CD4-positive, CD25-positive, alpha-beta regulatory T cell (primary cell): ENCODE data around the gene RFX1. TPM values are rescaled to one million over a fixed set of nuclear protein-coding genes. Genes with fewer than 3 reads are reported as not detected.

Source experiments
- ATAC-seq, 2 donors: fragments of 150-1000 bp; cut with Tn5 transposase; one replicate each; pipeline ENCODE4 v1.10.0; 2021; ENCODE audit warnings: low read depth in 2 of 2, moderate number of reproducible peaks in 2 of 2, moderate library complexity in 1 of 2
- DNase-seq, 3 donors: peaks; one replicate each; pipeline versions ENCODE4 v3.0.0 to v3.0.0-alpha.2; 2012 to 2022; ENCODE audit warnings: mixed read lengths in 1 of 3
- H3K27ac ChIP-seq: one replicate; pipeline ENCODE4 v1.7.0; 2013; ENCODE audit warnings: mild to moderate bottlenecking, low read length; ENCODE audit not compliant: insufficient read depth, poor library complexity, severe bottlenecking
- H3K27me3 ChIP-seq: one replicate; pipeline ENCODE4 v1.7.0; 2013; ENCODE audit warnings: low read length; ENCODE audit not compliant: control insufficient read depth, insufficient read depth
- H3K36me3 ChIP-seq: one replicate; pipeline ENCODE4 v1.7.0; 2013; ENCODE audit warnings: mild to moderate bottlenecking, low read length, moderate library complexity; ENCODE audit not compliant: control insufficient read depth, insufficient read depth
- H3K4me1 ChIP-seq: 2 replicates; pipeline ENCODE4 v1.7.0; 2013; ENCODE audit warnings: mild to moderate bottlenecking, low read length; ENCODE audit not compliant: insufficient read depth, control insufficient read depth, poor library complexity, severe bottlenecking
- H3K4me3 ChIP-seq: one replicate; pipeline ENCODE4 v1.7.0; 2013; ENCODE audit warnings: low read depth, mild to moderate bottlenecking, low read length, moderate library complexity
- H3K9me3 ChIP-seq, 2 experiments: 1 replicate in 1 of 2; 2 replicates in 1 of 2; pipeline ENCODE4 v1.7.0; 2013; ENCODE audit warnings: low read length in 2 of 2, mild to moderate bottlenecking in 1 of 2, moderate library complexity in 1 of 2; ENCODE audit not compliant: control insufficient read depth in 2 of 2
- H3K27ac Mint-ChIP-seq, 3 donors: one replicate each; pipeline ENCODE4 v1.8.0; 2020 to 2022; ENCODE audit warnings: mild to moderate bottlenecking in 3 of 3, mixed read lengths in 3 of 3, moderate library complexity in 2 of 3
- H3K27me3 Mint-ChIP-seq: one replicate; pipeline ENCODE4 v1.8.0; 2022; ENCODE audit warnings: mild to moderate bottlenecking, mixed read lengths
- H3K36me3 Mint-ChIP-seq: one replicate; pipeline ENCODE4 v1.8.0; 2020; ENCODE audit warnings: mixed read lengths
- H3K4me1 Mint-ChIP-seq, 4 donors: one replicate each; pipeline ENCODE4 v1.8.0; 2020 to 2022; ENCODE audit warnings: mixed read lengths in 4 of 4, mild to moderate bottlenecking in 1 of 4
- H3K4me3 Mint-ChIP-seq, 4 donors: one replicate each; pipeline ENCODE4 v1.8.0; 2020 to 2022; ENCODE audit warnings: mild to moderate bottlenecking in 4 of 4, mixed read lengths in 4 of 4, moderate library complexity in 3 of 4
- H3K9me3 Mint-ChIP-seq, 7 donors: one replicate each; pipeline ENCODE4 v1.8.0; 2020 to 2022; ENCODE audit warnings: mixed read lengths in 7 of 7, mild to moderate bottlenecking in 3 of 7, moderate library complexity in 2 of 7
- polyA plus RNA-seq, 4 donors: library from polyadenylated mRNA; unstranded; fragments of 300-500 nt; fragmentation: Illumina TruSeq; gene quantifications; one replicate each; pipeline ENCODE4 v1.2.3, GENCODE V29; 2021
- total RNA-seq: library from RNA; stranded (reverse); gene quantifications from one replicate; pipeline ENCODE4 v1.2.3, GENCODE V29; 2022

RFX1 gene
- total and polyA plus RNA-seq, 5 donors from 2014 or later = 0.48 to 23.2 (median 1.1) TPM

DNA sequence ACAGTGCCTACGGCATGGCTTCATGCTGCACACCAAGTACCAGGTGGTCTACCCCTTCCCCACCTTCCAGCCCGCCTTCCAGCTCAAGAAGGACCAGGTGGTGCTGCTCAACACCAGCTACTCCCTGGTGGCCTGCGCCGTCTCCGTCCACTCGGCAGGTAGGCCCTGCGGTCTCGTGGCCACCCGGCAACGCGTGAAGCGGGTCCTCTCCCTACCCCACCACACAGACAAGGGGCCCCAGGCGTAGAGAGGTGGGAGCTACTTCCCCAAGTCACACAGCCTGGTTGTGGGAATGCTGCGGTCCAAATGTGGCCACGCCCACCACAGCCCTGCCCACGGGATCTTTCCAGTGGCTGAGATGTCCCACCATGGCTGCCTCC is 49.8 kb downstream of the RFX1 start:
- H3K4me3 ChIP-seq = no peak overlapping the region
- H3K36me3 ChIP-seq = peaks cover 53% of the 10 kb centered on the region
- H3K4me1 Mint-ChIP-seq = peaks cover 0 to 30% (median 6%) of the 10 kb centered on the region in 4 donors
- H3K27ac Mint-ChIP-seq = no peak overlapping the region
- H3K4me3 Mint-ChIP-seq = peak overlapping the region in 1 of 4 donors; percentile 58
- H3K36me3 Mint-ChIP-seq = peaks cover 8% of the 10 kb centered on the region
- no peak for ATAC-seq
- no peak for DNase-seq
- H3K4me1 ChIP-seq = peaks cover 16% of the 10 kb centered on the region
- no peaks in the 10 kb centered on the region for H3K27me3 ChIP-seq
- H3K27me3 Mint-ChIP-seq = peaks cover 5% of the 10 kb centered on the region
- no peaks in the 10 kb centered on the region for H3K9me3 ChIP-seq
- H3K27ac ChIP-seq = no peak overlapping the region
- H3K9me3 Mint-ChIP-seq = no peaks in the 10 kb centered on the region

DNA sequence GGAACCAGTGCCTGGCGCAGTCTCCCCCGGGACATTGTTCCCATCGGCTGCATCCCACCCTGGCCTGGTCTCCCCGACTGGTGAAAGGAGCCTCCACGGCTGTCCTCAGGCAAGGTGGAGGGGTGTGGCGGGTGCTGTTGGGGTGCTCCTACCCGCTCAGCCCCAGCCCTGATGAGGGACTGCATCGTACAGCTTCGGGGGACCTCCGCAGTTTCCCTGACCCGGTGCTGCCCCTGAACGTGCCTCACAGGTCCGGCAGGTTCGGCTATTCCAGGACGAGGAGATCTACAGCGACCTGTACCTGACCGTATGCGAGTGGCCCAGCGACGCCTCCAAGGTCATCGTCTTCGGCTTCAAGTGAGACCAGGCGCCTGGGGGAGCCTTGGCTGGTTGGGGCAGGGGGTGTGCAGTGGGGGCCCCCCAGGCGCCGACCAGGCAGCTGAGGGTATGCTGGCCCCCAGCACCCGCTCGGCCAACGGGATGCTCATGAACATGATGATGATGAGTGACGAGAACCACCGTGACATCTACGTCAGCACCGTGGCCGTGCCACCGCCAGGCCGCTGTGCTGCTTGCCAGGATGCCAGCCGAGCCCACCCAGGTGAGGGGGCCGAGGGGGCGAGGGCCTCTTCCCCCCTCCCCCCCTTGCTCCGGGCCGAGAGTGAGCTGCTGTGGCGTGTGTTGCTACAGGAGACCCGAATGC is 50.3 kb downstream of the RFX1 start:
- Histone ChIP-seq H3K27me3 (no peaks in the 10 kb centered on the region), H3K4me3 (no peak overlapping the region), H3K27ac (no peak overlapping the region), H3K36me3 (peaks cover 50% of the 10 kb centered on the region), H3K9me3 (no peaks in the 10 kb centered on the region), H3K4me1 (peaks cover 16% of the 10 kb centered on the region)
- Mint-ChIP-seq H3K4me3 (no peak overlapping the region), H3K27me3 (peaks cover 5% of the 10 kb centered on the region), H3K36me3 (peaks cover 6% of the 10 kb centered on the region), H3K4me1 (peaks cover 0 to 29% (median 6%) of the 10 kb centered on the region in 4 donors), H3K9me3 (no peaks in the 10 kb centered on the region), H3K27ac (no peak overlapping the region)
- ATAC-seq = no peak
- no peak for DNase-seq

DNA sequence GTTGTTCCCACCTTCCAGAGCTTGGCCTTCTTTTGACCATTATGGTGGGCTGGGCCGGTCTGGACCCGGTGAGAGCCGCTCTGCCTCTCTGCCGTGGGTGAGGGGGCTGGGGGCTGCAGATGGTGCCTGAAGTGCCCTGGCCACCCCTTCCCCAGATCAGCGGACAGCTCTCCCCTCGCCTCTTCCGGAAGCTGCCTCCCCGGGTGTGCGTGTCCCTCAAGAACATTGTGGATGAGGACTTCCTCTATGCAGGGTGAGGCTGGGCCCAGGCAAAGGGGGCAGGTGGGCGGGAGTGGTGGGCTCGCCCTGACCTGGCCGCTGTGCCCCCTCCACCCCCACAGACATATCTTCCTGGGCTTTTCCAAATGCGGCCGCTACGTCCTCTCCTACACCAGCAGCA is 51.9 kb downstream of the RFX1 start:
- Mint-ChIP-seq H3K4me3 (peak overlapping the region; percentile 68 to 92 (median 83)), H3K27me3 (peaks cover 5% of the 10 kb centered on the region), H3K4me1 (peaks cover 0 to 29% (median 6%) of the 10 kb centered on the region in 4 donors), H3K9me3 (no peaks in the 10 kb centered on the region), H3K27ac (peak overlapping the region in 1 of 3 donors; percentile 31), H3K36me3 (peaks cover 3% of the 10 kb centered on the region)
- Histone ChIP-seq H3K27me3 (no peaks in the 10 kb centered on the region), H3K4me3 (no peak overlapping the region), H3K36me3 (peaks cover 41% of the 10 kb centered on the region), H3K4me1 (peaks cover 16% of the 10 kb centered on the region), H3K9me3 (no peaks in the 10 kb centered on the region), H3K27ac (no peak overlapping the region)
- DNase-seq = no peak
- ATAC-seq = no peak

DNA sequence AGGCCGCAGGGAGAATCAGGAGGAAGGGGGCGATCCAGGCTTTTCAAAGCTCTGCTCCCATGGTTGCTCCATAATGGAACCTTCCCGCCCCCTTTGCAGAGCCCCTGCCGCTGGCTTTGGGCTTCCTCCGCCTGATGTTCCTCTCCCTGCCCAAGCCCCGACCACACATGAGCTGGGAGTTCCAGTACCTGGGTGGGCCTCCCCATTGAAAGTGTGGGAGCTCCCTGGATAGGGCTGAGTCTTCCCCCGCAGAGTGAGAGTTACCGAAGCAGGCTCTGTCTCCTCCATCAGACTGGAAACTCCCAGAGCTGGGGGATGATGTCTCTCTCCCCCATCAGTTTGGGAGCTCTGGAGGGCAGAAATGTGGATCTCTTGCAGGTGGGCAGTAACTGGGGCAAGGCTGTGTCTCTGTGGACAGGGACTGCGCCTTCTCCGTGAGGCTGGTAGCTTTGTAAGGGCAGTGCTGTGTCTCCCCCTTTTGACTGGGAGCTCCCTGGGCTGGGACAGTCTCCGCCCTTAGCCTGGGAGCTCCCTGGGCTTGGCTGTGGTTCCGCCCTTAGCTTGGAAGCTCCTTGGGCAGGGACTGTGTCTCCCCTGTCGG is 53.1 kb downstream of the RFX1 start:
- peak overlapping the region; percentile 81 to 92 (median 85) for H3K4me3 Mint-ChIP-seq
- H3K36me3 Mint-ChIP-seq = no peaks in the 10 kb centered on the region
- peak overlapping the region; percentile 85 for H3K27ac ChIP-seq
- H3K27me3 Mint-ChIP-seq = peaks cover 5% of the 10 kb centered on the region
- H3K4me3 ChIP-seq = peak overlapping the region; percentile 79
- DNase-seq (no peak), ATAC-seq (no peak)
- peaks cover 0 to 29% (median 6%) of the 10 kb centered on the region in 4 donors for H3K4me1 Mint-ChIP-seq
- peak overlapping the region in 2 of 3 donors; percentile 84 to 86 for H3K27ac Mint-ChIP-seq
- H3K27me3 ChIP-seq = no peaks in the 10 kb centered on the region
- H3K9me3 Mint-ChIP-seq = no peaks in the 10 kb centered on the region
- H3K9me3 ChIP-seq = no peaks in the 10 kb centered on the region
- H3K4me1 ChIP-seq = peaks cover 16% of the 10 kb centered on the region
- H3K36me3 ChIP-seq = peaks cover 32% of the 10 kb centered on the region

DNA sequence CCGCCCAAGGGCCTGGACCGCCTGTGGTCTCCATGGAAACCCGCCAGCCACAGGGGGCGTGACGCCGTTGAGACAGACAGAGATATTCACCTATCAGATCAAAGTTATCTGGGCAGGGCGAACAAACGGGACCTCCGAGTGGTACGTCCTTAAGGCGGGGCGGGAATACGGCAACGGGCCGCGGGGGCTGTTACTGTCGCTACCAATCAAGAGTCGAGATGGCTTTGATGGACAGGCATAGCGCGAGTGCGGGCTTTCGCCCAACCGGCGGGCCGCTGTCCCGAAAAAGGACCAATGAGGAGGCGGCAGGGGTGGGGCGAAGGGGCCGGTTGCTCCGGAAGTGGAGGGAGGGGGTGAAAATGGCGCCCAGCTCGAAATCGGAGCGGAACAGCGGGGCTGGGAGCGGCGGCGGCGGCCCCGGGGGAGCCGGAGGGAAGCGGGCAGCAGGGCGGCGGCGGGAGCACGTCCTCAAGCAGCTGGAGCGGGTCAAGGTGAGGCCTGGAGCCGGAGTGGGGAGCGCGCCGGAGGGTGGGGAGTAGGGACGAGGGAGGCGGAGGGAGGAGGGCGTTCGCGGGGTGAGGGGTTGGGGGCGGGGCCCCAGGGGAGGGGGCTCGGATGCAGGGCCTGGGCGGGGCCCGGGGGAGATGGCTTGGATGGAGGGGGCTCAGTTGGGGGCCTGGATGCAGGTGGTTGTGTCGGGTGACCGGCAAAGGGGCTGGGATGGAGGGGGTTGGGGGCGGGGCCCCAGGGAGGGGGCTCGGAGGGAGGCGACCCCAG is 53.8 kb downstream of the RFX1 start, which contains the start of gene DCAF15:
TSS of gene DCAF15 (plus strand) at position 356 of the 777 bp plus-strand sequence. CDS start at position 360, 4 bp downstream.
- H3K27ac ChIP-seq = peak within 1 kb of the TSS; percentile 85
- peaks cover 5% of the 10 kb centered on the region for H3K27me3 Mint-ChIP-seq
- no peaks in the 10 kb centered on the region for H3K27me3 ChIP-seq
- no peaks in the 10 kb centered on the region for H3K36me3 Mint-ChIP-seq
- H3K4me1 Mint-ChIP-seq = peaks cover 0 to 29% (median 6%) of the 10 kb centered on the region in 4 donors
- peaks cover 26% of the 10 kb centered on the region for H3K36me3 ChIP-seq
- H3K9me3 ChIP-seq = no peaks in the 10 kb centered on the region
- peak within 1 kb of the TSS; percentile 79 for H3K4me3 ChIP-seq
- H3K4me3 Mint-ChIP-seq = peak within 1 kb of the TSS; percentile 92 to 100 (median 96)
- DNase-seq = peak; percentile 98 to 100 (median 99)
- peaks cover 16% of the 10 kb centered on the region for H3K4me1 ChIP-seq
- peak within 1 kb of the TSS; percentile 88 to 96 (median 91) for H3K27ac Mint-ChIP-seq
- ATAC-seq = peak; percentile 99
- no peaks in the 10 kb centered on the region for H3K9me3 Mint-ChIP-seq

DNA sequence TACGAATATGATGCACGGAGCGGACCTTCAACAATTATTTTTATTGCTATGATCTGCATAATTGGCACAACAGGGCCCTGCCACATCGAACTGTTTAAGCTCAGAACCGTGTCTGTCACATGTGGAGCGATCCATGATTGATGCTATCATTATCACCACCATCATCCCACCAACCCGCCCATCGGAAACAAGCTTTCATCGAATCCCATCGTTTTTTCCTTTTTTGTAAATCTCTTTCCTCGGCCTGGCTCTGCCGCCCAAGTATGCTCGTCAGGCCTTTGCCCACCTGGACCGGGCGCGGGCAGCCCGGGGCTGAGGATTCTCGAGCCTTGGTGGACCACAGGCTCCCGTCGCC is 54.3 kb downstream of the RFX1 start:
- peaks cover 16% of the 10 kb centered on the region for H3K4me1 ChIP-seq
- Mint-ChIP-seq H3K36me3 (no peaks in the 10 kb centered on the region), H3K9me3 (no peaks in the 10 kb centered on the region), H3K27ac (peak overlapping the region in 2 of 3 donors; percentile 88 to 96), H3K4me1 (peaks cover 0 to 27% (median 4%) of the 10 kb centered on the region in 4 donors), H3K27me3 (peaks cover 5% of the 10 kb centered on the region), H3K4me3 (peak overlapping the region; percentile 92 to 100 (median 96))
- H3K27me3 ChIP-seq = no peaks in the 10 kb centered on the region
- no peaks in the 10 kb centered on the region for H3K9me3 ChIP-seq
- DNase-seq (no peak), ATAC-seq (no peak)
- peaks cover 22% of the 10 kb centered on the region for H3K36me3 ChIP-seq
- H3K4me3 ChIP-seq = peak overlapping the region; percentile 67
- H3K27ac ChIP-seq = peak overlapping the region; percentile 85

DNA sequence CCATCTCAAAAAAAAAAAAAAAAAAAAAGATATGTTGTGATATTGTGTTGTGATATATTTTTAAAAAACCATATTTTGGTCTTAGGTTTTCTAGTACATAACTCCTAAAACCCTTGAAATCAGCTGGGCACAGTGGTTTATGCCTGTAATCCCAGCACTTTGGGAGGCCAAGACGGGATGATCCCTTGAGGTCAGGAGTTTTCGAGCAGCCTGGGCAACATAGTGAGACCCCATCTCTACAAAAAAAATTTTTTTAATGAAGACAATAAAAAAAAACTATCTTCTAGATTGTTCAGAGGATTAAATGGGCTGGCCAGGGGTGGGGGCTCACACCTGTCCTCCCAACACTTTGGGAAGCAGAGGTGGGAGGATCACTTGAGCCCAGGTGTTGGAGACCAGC is 55.1 kb downstream of the RFX1 start:
- Histone ChIP-seq H3K36me3 (peaks cover 15% of the 10 kb centered on the region), H3K9me3 (no peaks in the 10 kb centered on the region), H3K27ac (no peak overlapping the region), H3K4me1 (peaks cover 16% of the 10 kb centered on the region), H3K4me3 (no peak overlapping the region), H3K27me3 (no peaks in the 10 kb centered on the region)
- H3K27me3 Mint-ChIP-seq = peaks cover 5% of the 10 kb centered on the region
- no peak for DNase-seq
- H3K4me1 Mint-ChIP-seq = peaks cover 0 to 27% (median 4%) of the 10 kb centered on the region in 4 donors
- H3K27ac Mint-ChIP-seq = peak overlapping the region in 1 of 3 donors; percentile 88
- no peak for ATAC-seq
- H3K36me3 Mint-ChIP-seq = no peaks in the 10 kb centered on the region
- H3K9me3 Mint-ChIP-seq = no peaks in the 10 kb centered on the region
- H3K4me3 Mint-ChIP-seq = peak overlapping the region in 1 of 4 donors; percentile 27
